Chondrocyte (in vitro differentiated cells): ENCODE data around the gene BET1L. TPM values are rescaled to one million over a fixed set of nuclear protein-coding genes. Genes with fewer than 3 reads are reported as not detected.
"Not testable (repeated sequence)": the region's sequence is repeated elsewhere in the genome, so short reads cannot be mapped to it uniquely, and the experiment has no call there.

Experiments
- DNase-seq: peaks from one replicate; pipeline ENCODE4 v3.0.0; 2021; ENCODE audit warnings: mixed read lengths, low spot score
- H3K27ac Mint-ChIP-seq: one replicate; pipeline ENCODE4 v1.8.0; 2021; ENCODE audit warnings: mild to moderate bottlenecking, moderate library complexity, mixed read lengths; ENCODE audit not compliant: unreplicated experiment
- H3K27me3 Mint-ChIP-seq: 2 replicates; pipeline ENCODE4 v1.8.0; 2021; ENCODE audit warnings: low read depth, mixed read lengths
- H3K36me3 Mint-ChIP-seq: 2 replicates; pipeline ENCODE4 v1.8.0; 2021; ENCODE audit warnings: low read depth, mixed read lengths
- H3K4me1 Mint-ChIP-seq: 2 replicates; pipeline ENCODE4 v1.8.0; 2021; ENCODE audit warnings: low read depth, mild to moderate bottlenecking, mixed read lengths
- H3K4me3 Mint-ChIP-seq: one replicate; pipeline ENCODE4 v1.8.0; 2021; ENCODE audit warnings: mild to moderate bottlenecking, moderate library complexity, mixed read lengths; ENCODE audit not compliant: unreplicated experiment
- H3K9me3 Mint-ChIP-seq: 2 replicates; pipeline ENCODE4 v1.8.0; 2021; ENCODE audit warnings: low read depth, mixed read lengths
- CTCF ChIP-seq: fragments of 200-600 bp; sonication (generic); IDR thresholded peaks from 2 replicates; pipeline ENCODE4 v1.5.0; 2021; ENCODE audit warnings: antibody characterized with exemption, mild to moderate bottlenecking, moderate library complexity
- total RNA-seq: library from RNA; stranded (reverse); gene quantifications from 3 replicates; pipeline ENCODE4 v1.2.1, GENCODE V29; 2021

BET1L gene
- total RNA-seq, 1 donor from 2014 or later: 59.6 TPM

DNA sequence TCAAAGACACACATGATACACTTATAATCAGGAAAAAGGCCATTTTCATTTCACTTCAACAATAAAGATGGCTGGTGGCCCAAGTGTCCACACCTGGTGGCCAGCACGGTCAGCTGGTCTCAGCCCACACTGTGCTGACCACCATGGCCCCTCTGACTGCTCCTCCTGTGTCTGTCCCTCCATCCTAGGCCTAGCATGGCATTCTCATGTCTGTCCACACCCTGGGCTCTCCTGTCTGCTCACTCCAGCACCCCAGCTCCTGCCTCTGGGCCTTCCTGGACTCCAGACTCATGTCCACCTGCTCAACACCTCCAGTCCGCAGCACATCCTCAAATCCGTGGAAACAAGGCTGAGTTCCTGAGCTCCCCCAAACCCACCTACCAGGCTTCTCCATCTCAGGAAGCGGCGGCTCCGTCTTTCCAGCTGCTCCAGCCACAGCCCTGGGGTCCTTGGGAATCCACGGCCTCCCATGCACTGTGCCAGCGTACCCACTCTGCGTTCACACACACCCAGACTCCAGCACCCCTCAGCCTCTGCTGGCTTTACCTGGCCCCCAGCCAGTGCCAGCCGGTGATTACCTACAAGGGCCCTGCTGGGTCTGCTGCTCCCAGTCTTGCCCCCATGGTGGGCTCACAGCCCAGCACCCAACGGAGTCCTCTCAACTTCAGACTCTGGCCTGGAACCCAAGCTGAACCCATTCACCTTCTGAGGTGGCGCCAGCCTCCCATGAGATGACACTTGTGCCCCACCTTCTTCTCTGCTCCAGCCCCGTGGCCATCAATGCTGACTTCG, 15.0 kb upstream of the BET1L start:
- TF ChIP-seq CTCF: no peak
- no peak overlapping the region for H3K4me3 Mint-ChIP-seq
- H3K36me3 Mint-ChIP-seq: peaks cover 16% of the 10 kb centered on the region
- peaks cover 4% of the 10 kb centered on the region for H3K4me1 Mint-ChIP-seq
- no peaks in the 10 kb centered on the region for H3K27me3 Mint-ChIP-seq
- H3K9me3 Mint-ChIP-seq: no peaks in the 10 kb centered on the region
- H3K27ac Mint-ChIP-seq: no peak overlapping the region
- DNase-seq: no peak

DNA sequence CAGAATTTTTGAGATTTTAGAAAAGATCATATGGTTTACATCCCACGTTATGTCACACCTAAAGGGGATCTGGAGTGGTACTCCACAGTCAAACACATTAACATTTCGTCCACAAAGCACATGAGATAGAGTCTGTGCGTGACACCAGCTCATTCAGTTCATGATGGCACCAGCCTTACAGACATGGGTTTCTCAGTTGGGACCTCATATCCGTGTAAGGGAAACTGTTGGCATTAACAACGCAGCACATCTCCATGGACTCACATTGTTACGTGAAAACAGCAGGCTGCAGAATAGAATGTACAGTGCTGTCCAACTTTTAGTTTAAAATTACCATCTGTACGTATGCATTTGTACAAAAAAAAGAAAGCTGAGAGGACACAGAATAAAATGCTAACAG, 14.3 kb upstream of the BET1L start:
- no peak for DNase-seq
- no peak overlapping the region for H3K27ac Mint-ChIP-seq
- H3K9me3 Mint-ChIP-seq: no peaks in the 10 kb centered on the region
- no peak for TF ChIP-seq CTCF
- peaks cover 4% of the 10 kb centered on the region for H3K4me1 Mint-ChIP-seq
- no peaks in the 10 kb centered on the region for H3K27me3 Mint-ChIP-seq
- H3K4me3 Mint-ChIP-seq: no peak overlapping the region
- peaks cover 16% of the 10 kb centered on the region for H3K36me3 Mint-ChIP-seq

DNA sequence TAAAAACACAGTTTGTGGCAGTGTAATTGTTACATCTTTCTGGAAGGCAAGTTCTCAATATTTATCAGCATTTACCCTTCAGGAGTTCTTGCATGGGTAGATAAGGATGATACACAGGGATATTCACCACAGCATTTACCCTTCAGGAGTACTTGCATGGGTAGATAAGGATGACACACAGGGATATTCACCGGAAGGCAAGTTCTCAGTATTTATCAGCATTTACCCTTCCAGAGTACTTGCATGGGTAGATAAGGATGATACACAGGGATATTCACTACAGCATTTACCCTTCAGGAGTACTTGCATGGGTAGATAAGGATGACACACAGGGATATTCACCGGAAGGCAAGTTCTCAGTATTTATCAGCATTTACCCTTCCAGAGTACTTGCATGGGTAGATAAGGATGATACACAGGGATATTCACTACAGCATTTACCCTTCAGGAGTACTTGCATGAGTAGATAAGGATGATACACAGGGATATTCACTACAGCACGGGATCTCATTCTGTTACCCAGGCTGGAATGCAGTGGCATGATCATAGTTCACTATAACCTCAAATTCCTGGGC, 13.5 kb upstream of the BET1L start:
- not testable (repeated sequence) for H3K9me3 Mint-ChIP-seq, H3K4me3 Mint-ChIP-seq
- peaks cover 16% of the 10 kb centered on the region for H3K36me3 Mint-ChIP-seq

DNA sequence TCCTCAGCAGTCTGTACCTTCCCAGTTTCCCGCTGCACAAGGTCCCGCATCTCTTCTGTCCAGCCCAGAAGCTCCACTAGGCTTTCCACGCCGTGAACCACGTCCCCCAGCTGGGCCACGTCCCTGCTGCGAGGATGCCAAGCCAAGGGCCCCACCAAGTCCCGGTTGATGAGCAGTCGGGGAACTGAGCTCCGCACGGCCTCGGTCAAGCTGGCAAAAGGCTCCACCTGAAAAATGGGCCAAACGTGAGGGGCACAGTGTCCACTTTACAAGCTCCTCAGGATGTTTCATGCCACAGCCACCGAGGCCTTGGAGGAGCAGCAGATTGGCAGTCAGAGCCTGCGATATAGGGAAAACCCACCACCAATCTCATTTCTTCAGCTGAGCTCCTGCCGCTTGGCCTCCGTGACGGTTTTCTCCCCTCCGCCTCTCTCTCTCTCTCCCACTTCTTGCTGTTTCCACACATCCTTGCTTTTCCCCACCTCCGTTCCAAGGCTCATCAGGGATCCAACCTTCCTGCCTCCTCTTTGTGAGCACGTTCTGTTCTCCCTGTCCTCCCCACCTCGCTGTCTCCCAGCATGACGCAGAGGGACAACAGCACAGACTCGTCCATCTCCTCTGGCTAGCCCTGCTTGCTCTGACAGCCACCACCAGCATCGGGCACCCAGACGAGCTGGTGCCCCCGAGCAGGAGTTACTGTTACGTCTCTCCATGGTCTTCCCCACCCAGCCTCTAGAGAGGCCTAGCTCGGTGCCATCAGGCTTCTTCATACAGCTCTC, 11.8 kb upstream of the BET1L start:
- Mint-ChIP-seq H3K36me3 (peaks cover 23% of the 10 kb centered on the region), H3K4me3 (no peak overlapping the region), H3K9me3 (no peaks in the 10 kb centered on the region), H3K27ac (no peak overlapping the region), H3K4me1 (no peaks in the 10 kb centered on the region), H3K27me3 (no peaks in the 10 kb centered on the region)
- TF ChIP-seq CTCF: no peak
- no peak for DNase-seq

More for the DNA sequence above, 13.5 kb upstream of the BET1L start:
- H3K27ac Mint-ChIP-seq, DNase-seq, H3K27me3 Mint-ChIP-seq, H3K4me1 Mint-ChIP-seq: not testable (repeated sequence)

- Mint-ChIP-seq H3K27me3 (no peaks in the 10 kb centered on the region), H3K36me3 (peaks cover 23% of the 10 kb centered on the region), H3K4me3 (no peak overlapping the region), H3K9me3 (no peaks in the 10 kb centered on the region), H3K4me1 (peaks cover 3% of the 10 kb centered on the region), H3K27ac (no peak overlapping the region)
- no peak for DNase-seq
- TF ChIP-seq CTCF: no peak
Measured at GRCh38 chr11:217704-218103, 10.5 kb upstream of the BET1L start.
